Lower leg skin (tissue), 4 donors: Measurements from ENCODE around the gene RUNX2. TPM values are rescaled to one million over a fixed set of nuclear protein-coding genes. Genes with fewer than 3 reads are reported as not detected.

ENCODE experiments used
- DNase-seq, 2 donors: peaks; one replicate each; pipeline ENCODE4 v3.0.0-alpha.2; 2019; ENCODE audit warnings: low spot score in 2 of 2
- H3K4me3 ChIP-seq: fragments of 200-600 bp; sonication (generic); 2 replicates; pipeline ENCODE4 v1.5.1; 2017; ENCODE audit warnings: mild to moderate bottlenecking, low read depth; ENCODE audit not compliant: poor library complexity, severe bottlenecking
- CTCF ChIP-seq, 3 donors: fragments of 450-650 bp; IDR thresholded peaks; one replicate each; pipeline ENCODE4 v1.5.1; 2016; ENCODE audit warnings: antibody characterized with exemption in 3 of 3, mild to moderate bottlenecking in 3 of 3, moderate library complexity in 2 of 3
- POLR2A ChIP-seq, 2 donors: fragments of 450-650 bp; IDR thresholded peaks; one replicate each; pipeline ENCODE4 v1.6.1; 2016 to 2017; ENCODE audit warnings: antibody characterized with exemption in 2 of 2, mild to moderate bottlenecking in 1 of 2, moderate library complexity in 1 of 2
- WGBS, 2 donors: methylation state at CpG; one replicate each; pipeline ENCODE4 v1.1.5; 2018; 5-methylcytosine and 5-hydroxymethylcytosine counted together
- intact Hi-C: fragments of 100-400 bp; cut with DNase I; formaldehyde crosslinking; loops from one replicate; pipeline ENCODE4 v1.15.0; 2023; ENCODE audit warnings: low total_unique reads
- total RNA-seq, 4 donors: library from RNA; depleted of rRNA; stranded (reverse); fragments of >200 nt; gene quantifications; one replicate each; pipeline ENCODE4 v1.1.0, GENCODE V29; 2016

Gene RUNX2
- total RNA-seq, 4 donors from 2014 or later: 1.8 to 4.8 (median 3.1) TPM

GRCh38 chr6:45609141-45609638 is 281.1 kb downstream of the RUNX2 start:
- intact Hi-C loops: no loop called here
- no peak overlapping the region for H3K4me3 ChIP-seq
- 70 to 80% methylated on average over 5 to 6 of the region's 6 CpGs for WGBS, 2 donors
- TF ChIP-seq CTCF (IDR thresholded peaks at IDR 0.05) (no peak), POLR2A (IDR thresholded peaks at IDR 0.05) (no peak)
- peak; percentile 30 to 87 for DNase-seq

- no peak for DNase-seq
- intact Hi-C loops: no loop called here
- H3K4me3 ChIP-seq: no peak overlapping the region
- TF ChIP-seq CTCF (IDR thresholded peaks at IDR 0.05) (no peak), POLR2A (IDR thresholded peaks at IDR 0.05) (no peak)
- 69 to 71% methylated on average over 1 of the region's 1 CpG for WGBS, 2 donors
Measured at GRCh38 chr6:45610374-45610773, 282.2 kb downstream of the RUNX2 start.

- intact Hi-C loops: no loop called here
- no peak overlapping the region for H3K4me3 ChIP-seq
- DNase-seq: no peak
- TF ChIP-seq CTCF (IDR thresholded peaks at IDR 0.05): no peak
- TF ChIP-seq POLR2A (IDR thresholded peaks at IDR 0.05): no peak
- WGBS, 2 donors: 81 to 82% methylated on average over 2 of the region's 2 CpGs
Measured at GRCh38 chr6:45610832-45611231, 282.7 kb downstream of the RUNX2 start.

GRCh38 chr6:45611491-45611890 is 283.4 kb downstream of the RUNX2 start:
- TF ChIP-seq POLR2A (IDR thresholded peaks at IDR 0.05) (no peak), CTCF (IDR thresholded peaks at IDR 0.05) (no peak)
- intact Hi-C loops: no loop called here
- H3K4me3 ChIP-seq: no peak overlapping the region
- WGBS, 2 donors: 88 to 93% methylated on average over 2 of the region's 2 CpGs
- no peak for DNase-seq

GRCh38 chr6:45613656-45614055 is 285.5 kb downstream of the RUNX2 start:
- 25 to 26% methylated on average over 9 of the region's 9 CpGs for WGBS, 2 donors
- peak in 1 of 2 donors; percentile 71 for DNase-seq
- TF ChIP-seq CTCF (IDR thresholded peaks at IDR 0.05) (no peak), POLR2A (IDR thresholded peaks at IDR 0.05) (no peak)
- no peak overlapping the region for H3K4me3 ChIP-seq
- intact Hi-C loops: no loop called here
